Osteocyte (in vitro differentiated cells): Measurements from ENCODE around the gene MNX1. TPM values are rescaled to one million over a fixed set of nuclear protein-coding genes. Genes with fewer than 3 reads are reported as not detected.

Source experiments
- DNase-seq: peaks from one replicate; pipeline ENCODE4 v3.0.0; 2021; ENCODE audit warnings: mixed read lengths; ENCODE audit not compliant: unreplicated experiment; ENCODE audit errors: extremely low spot score
- H3K27ac Mint-ChIP-seq: one replicate; pipeline ENCODE4 v1.8.0; 2021; ENCODE audit warnings: mild to moderate bottlenecking, mixed read lengths; ENCODE audit not compliant: unreplicated experiment
- H3K27me3 Mint-ChIP-seq: one replicate; pipeline ENCODE4 v1.8.0; 2021; ENCODE audit warnings: mixed read lengths; ENCODE audit not compliant: unreplicated experiment
- H3K36me3 Mint-ChIP-seq: one replicate; pipeline ENCODE4 v1.8.0; 2021; ENCODE audit warnings: mixed read lengths; ENCODE audit not compliant: unreplicated experiment
- H3K4me1 Mint-ChIP-seq: one replicate; pipeline ENCODE4 v1.8.0; 2021; ENCODE audit warnings: mixed read lengths; ENCODE audit not compliant: unreplicated experiment
- H3K4me3 Mint-ChIP-seq: one replicate; pipeline ENCODE4 v1.8.0; 2021; ENCODE audit warnings: mild to moderate bottlenecking, moderate library complexity, mixed read lengths; ENCODE audit not compliant: unreplicated experiment
- H3K9me3 Mint-ChIP-seq: one replicate; pipeline ENCODE4 v1.8.0; 2021; ENCODE audit warnings: mixed read lengths; ENCODE audit not compliant: unreplicated experiment
- CTCF ChIP-seq: fragments of 200-600 bp; sonication (generic); IDR thresholded peaks from 2 replicates; pipeline ENCODE4 v1.5.0; 2021; ENCODE audit warnings: antibody characterized with exemption, mild to moderate bottlenecking, moderate library complexity
- total RNA-seq: library from RNA; stranded (reverse); gene quantifications from 2 replicates; pipeline ENCODE4 v1.2.1, GENCODE V29; 2021

MNX1 gene
- total RNA-seq, 1 donor from 2014 or later, result not detected

- Mint-ChIP-seq H3K27ac (no peak overlapping the region), H3K36me3 (no peaks in the 10 kb centered on the region), H3K9me3 (no peaks in the 10 kb centered on the region), H3K4me3 (no peak overlapping the region), H3K27me3 (peaks cover 76% of the 10 kb centered on the region), H3K4me1 (peaks cover 10% of the 10 kb centered on the region)
- TF ChIP-seq CTCF, result no peak
- no peak for DNase-seq
These were observed 10.1 kb upstream of the MNX1 start for GRCh38 chr7:157020514-157021070.

GRCh38 chr7:157019718-157020451 is 9.4 kb upstream of the MNX1 start:
- TF ChIP-seq CTCF, result no peak
- peaks cover 76% of the 10 kb centered on the region for H3K27me3 Mint-ChIP-seq
- no peak overlapping the region for H3K4me3 Mint-ChIP-seq
- H3K9me3 Mint-ChIP-seq, result no peaks in the 10 kb centered on the region
- no peak overlapping the region for H3K27ac Mint-ChIP-seq
- no peak for DNase-seq
- H3K4me1 Mint-ChIP-seq, result peaks cover 10% of the 10 kb centered on the region
- no peaks in the 10 kb centered on the region for H3K36me3 Mint-ChIP-seq

GRCh38 chr7:157018997-157019608 is 8.6 kb upstream of the MNX1 start:
- TF ChIP-seq CTCF, result no peak
- DNase-seq, result no peak
- Mint-ChIP-seq H3K27me3 (peaks cover 76% of the 10 kb centered on the region), H3K4me1 (peaks cover 10% of the 10 kb centered on the region), H3K36me3 (no peaks in the 10 kb centered on the region), H3K9me3 (no peaks in the 10 kb centered on the region), H3K27ac (no peak overlapping the region), H3K4me3 (no peak overlapping the region)

DNA sequence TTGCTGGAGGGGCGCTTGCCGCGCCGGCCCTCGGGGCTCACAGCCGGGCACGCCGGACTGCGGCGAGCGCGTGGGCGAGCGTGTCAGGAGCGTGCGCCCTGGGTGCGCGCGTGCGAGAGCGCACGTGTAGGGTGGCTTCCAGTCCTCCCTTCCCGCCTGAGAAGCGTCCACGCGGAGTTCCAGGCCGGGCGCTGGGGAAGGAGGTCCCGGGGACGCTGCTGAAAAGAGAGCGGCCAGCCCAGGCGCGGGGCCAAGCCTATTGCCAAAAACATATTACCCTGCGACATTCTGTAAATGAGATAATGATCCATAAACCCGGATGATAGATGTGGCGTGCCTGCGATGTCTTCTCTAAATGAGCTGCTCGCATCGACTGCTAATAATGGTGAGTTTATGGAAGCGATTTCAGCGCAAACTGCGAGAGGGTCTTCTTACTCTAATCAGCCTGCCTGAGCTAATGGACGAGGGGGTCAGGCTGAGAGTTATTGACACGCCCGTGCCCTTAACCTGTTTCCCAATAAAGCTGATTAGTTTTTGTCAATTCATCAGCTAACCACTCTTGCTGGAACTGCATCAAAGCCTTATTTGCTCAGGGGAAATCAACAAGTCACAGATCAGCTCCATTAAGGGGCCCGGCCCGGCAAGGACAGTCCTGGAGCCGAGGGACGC is 8.0 kb upstream of the MNX1 start:
- no peaks in the 10 kb centered on the region for H3K36me3 Mint-ChIP-seq
- peaks cover 10% of the 10 kb centered on the region for H3K4me1 Mint-ChIP-seq
- no peak for TF ChIP-seq CTCF
- no peaks in the 10 kb centered on the region for H3K9me3 Mint-ChIP-seq
- peaks cover 77% of the 10 kb centered on the region for H3K27me3 Mint-ChIP-seq
- DNase-seq, result no peak
- H3K4me3 Mint-ChIP-seq, result no peak overlapping the region
- H3K27ac Mint-ChIP-seq, result no peak overlapping the region
